BJ (cell line): ENCODE data around the gene CBFA2T2. TPM values are rescaled to one million over a fixed set of nuclear protein-coding genes. Genes with fewer than 3 reads are reported as not detected.
"Not testable (repeated sequence)": the region's sequence is repeated elsewhere in the genome, so short reads cannot be mapped to it uniquely, and the experiment has no call there.

Experiments
- CTCF ChIA-PET: fragments of 350-600 bp; formaldehyde crosslinking; extraction: SDS; loops from one replicate; lab custom pipeline; 2021; ENCODE audit warnings: antibody characterized with exemption, inconsistent platforms; lab: Yijun Ruan, JAX
- POLR2A ChIA-PET: fragments of 300-600 bp; sonication (Branson Sonifier 250); formaldehyde crosslinking; extraction: SDS; loops from one replicate; lab custom pipeline; 2021; ENCODE audit warnings: antibody characterized with exemption; lab: Charles Lee
- DNase-seq: peaks from one replicate; pipeline ENCODE4 v3.0.0-alpha.2; 2011; ENCODE audit warnings: low read depth
- H3K27me3 ChIP-seq: 2 replicates; pipeline ENCODE4 v1.6.0; 2011; ENCODE audit warnings: low read length; ENCODE audit not compliant: control insufficient read depth, insufficient read depth
- H3K36me3 ChIP-seq: 2 replicates; pipeline ENCODE4 v1.5.1; 2011; ENCODE audit warnings: low read length; ENCODE audit not compliant: control insufficient read depth, insufficient read depth
- H3K4me3 ChIP-seq: 2 replicates; pipeline ENCODE4 v1.5.1; 2011; ENCODE audit warnings: low read depth, mild to moderate bottlenecking, control low read depth, low read length
- polyA plus RNA-seq: library from polyadenylated mRNA; depleted of rRNA; stranded (reverse); fragments of >200 nt; gene quantifications from 2 replicates; pipeline ENCODE4 v1.2.3, GENCODE V29; 2011
- TF ChIP-seq, protein P1 (sequence below): IDR thresholded peaks from 2 replicates; pipeline ENCODE4 v1.5.1; 2011; ENCODE audit warnings: low read depth, mild to moderate bottlenecking, control low read depth, inconsistent platforms, low read length, moderate library complexity; ENCODE audit not compliant: insufficient read depth

CBFA2T2 gene
- polyA plus RNA-seq, 1 experiment = 7.6 TPM

DNA sequence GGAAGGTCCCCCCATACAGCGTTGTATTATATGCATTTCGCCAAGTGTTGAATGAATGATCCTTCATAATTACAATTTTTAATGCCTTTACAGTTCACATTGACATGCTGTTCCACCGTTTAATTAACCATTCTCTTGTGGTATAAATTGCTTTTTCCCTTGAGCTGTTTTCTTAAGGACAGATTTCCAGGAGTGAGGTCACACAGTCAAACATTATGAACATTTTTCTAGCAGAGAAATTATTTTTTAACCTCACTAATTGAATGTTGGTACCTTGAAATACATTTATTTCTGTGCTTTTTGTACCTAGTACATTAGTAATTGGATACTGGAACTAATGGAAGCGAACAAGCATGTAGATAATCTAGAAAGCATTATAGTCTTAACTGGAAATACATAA is 95.5 kb downstream of the CBFA2T2 start:
- POLR2A ChIA-PET = no interaction called here
- H3K36me3 ChIP-seq = no peaks in the 10 kb centered on the region
- no peak for DNase-seq
- no peak overlapping the region for H3K4me3 ChIP-seq
- no peaks in the 10 kb centered on the region for H3K27me3 ChIP-seq
- CTCF ChIA-PET = interaction anchor here (1.1 kb wide), 1 partner anchor 10 kb away, joined by 3 read pairs; no protein-coding TSS in a partner anchor
- TF ChIP-seq, protein P1, sequence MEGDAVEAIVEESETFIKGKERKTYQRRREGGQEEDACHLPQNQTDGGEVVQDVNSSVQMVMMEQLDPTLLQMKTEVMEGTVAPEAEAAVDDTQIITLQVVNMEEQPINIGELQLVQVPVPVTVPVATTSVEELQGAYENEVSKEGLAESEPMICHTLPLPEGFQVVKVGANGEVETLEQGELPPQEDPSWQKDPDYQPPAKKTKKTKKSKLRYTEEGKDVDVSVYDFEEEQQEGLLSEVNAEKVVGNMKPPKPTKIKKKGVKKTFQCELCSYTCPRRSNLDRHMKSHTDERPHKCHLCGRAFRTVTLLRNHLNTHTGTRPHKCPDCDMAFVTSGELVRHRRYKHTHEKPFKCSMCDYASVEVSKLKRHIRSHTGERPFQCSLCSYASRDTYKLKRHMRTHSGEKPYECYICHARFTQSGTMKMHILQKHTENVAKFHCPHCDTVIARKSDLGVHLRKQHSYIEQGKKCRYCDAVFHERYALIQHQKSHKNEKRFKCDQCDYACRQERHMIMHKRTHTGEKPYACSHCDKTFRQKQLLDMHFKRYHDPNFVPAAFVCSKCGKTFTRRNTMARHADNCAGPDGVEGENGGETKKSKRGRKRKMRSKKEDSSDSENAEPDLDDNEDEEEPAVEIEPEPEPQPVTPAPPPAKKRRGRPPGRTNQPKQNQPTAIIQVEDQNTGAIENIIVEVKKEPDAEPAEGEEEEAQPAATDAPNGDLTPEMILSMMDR = no peak

DNA sequence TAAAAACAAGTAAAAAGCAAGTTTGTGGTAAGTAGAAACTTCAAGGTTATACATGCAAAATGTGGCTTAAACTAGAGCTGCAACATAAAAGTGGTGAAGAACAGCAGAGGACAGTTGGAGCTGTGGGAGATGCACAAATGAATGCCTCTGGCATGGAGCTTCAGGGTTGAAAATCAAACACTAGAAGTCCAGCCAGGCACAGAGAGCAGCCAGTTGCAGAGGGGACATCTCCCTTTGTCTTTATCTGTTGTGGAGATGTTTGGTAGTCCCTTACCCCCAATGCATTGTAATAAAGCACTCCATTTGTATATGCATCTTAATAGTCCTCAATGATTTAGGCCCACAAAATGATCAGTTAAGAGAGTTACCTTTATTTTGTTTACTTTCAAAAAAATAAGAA is 99.2 kb downstream of the CBFA2T2 start:
- no peaks in the 10 kb centered on the region for H3K36me3 ChIP-seq
- ChIA-PET CTCF (interaction anchor here (0.7 to 2.7 kb wide), 3 partner anchors 7 to 27 kb away, joined by 3 to 5 read pairs (median 4); no protein-coding TSS in a partner anchor), POLR2A (no interaction called here)
- DNase-seq = no peak
- H3K27me3 ChIP-seq = no peaks in the 10 kb centered on the region
- TF ChIP-seq, protein P1 = no peak
- H3K4me3 ChIP-seq = no peak overlapping the region

GRCh38 chr20:33591901-33592300 is 102.0 kb downstream of the CBFA2T2 start:
- H3K27me3 ChIP-seq, H3K36me3 ChIP-seq, POLR2A ChIA-PET, CTCF ChIA-PET, DNase-seq, H3K4me3 ChIP-seq: not testable (repeated sequence)

GRCh38 chr20:33594743-33595142 is 104.8 kb downstream of the CBFA2T2 start:
- TF ChIP-seq, protein P1 = no peak
- no peak overlapping the region for H3K4me3 ChIP-seq
- DNase-seq = no peak
- ChIA-PET POLR2A (no interaction called here), CTCF (no interaction called here)
- H3K27me3 ChIP-seq = no peaks in the 10 kb centered on the region
- H3K36me3 ChIP-seq = no peaks in the 10 kb centered on the region

- ChIA-PET CTCF (no interaction called here), POLR2A (no interaction called here)
- no peak overlapping the region for H3K4me3 ChIP-seq
Observed at GRCh38 chr20:33600414-33600813, 110.5 kb downstream of the CBFA2T2 start.

More at GRCh38 chr20:33600414-33600813, 110.5 kb downstream of the CBFA2T2 start:
- no peak for DNase-seq
- TF ChIP-seq, protein P1 = no peak
- no peaks in the 10 kb centered on the region for H3K27me3 ChIP-seq
- H3K36me3 ChIP-seq = no peaks in the 10 kb centered on the region
